Naive thymus-derived CD8-positive, alpha-beta T cell (primary cell): Measurements from ENCODE around the gene SPATA18. TPM values are rescaled to one million over a fixed set of nuclear protein-coding genes. Genes with fewer than 3 reads are reported as not detected.

Source experiments
- ATAC-seq, 2 donors: fragments of 150-1000 bp; cut with Tn5 transposase in 1 of 2; sonication (Bioruptor Pico), chemical (Tn5 transposase) in 1 of 2; 1 replicate in 1 of 2; 2 replicates in 1 of 2; pipeline ENCODE4 v1.10.0; 2021; ENCODE audit warnings: mild to moderate bottlenecking in 2 of 2, moderate library complexity in 2 of 2
- POLR2A ChIA-PET: fragments of 350-600 bp; sonication (Branson Sonifier 250); formaldehyde crosslinking; loops from one replicate; lab custom pipeline; 2021; ENCODE audit warnings: antibody characterized with exemption; lab: Charles Lee
- DNase-seq, 10 donors: peaks; one replicate each; pipeline versions ENCODE4 v3.0.0 to v3.0.0-alpha.2; 2020 to 2022
- H3K27ac Mint-ChIP-seq, 10 donors: one replicate each; pipeline ENCODE4 v1.8.0; 2020 to 2022; ENCODE audit warnings: mild to moderate bottlenecking in 10 of 10, mixed read lengths in 10 of 10, moderate library complexity in 4 of 10, inconsistent platforms in 1 of 10
- H3K27me3 Mint-ChIP-seq, 5 donors: one replicate each; pipeline ENCODE4 v1.8.0; 2021 to 2022; ENCODE audit warnings: mixed read lengths in 5 of 5
- H3K36me3 Mint-ChIP-seq, 3 donors: one replicate each; pipeline ENCODE4 v1.8.0; 2020 to 2022; ENCODE audit warnings: mixed read lengths in 3 of 3, mild to moderate bottlenecking in 2 of 3, inconsistent platforms in 1 of 3
- H3K4me1 Mint-ChIP-seq, 4 donors: one replicate each; pipeline ENCODE4 v1.8.0; 2021 to 2022; ENCODE audit warnings: mixed read lengths in 4 of 4
- H3K4me3 Mint-ChIP-seq, 10 donors: one replicate each; pipeline ENCODE4 v1.8.0; 2020 to 2022; ENCODE audit warnings: mild to moderate bottlenecking in 10 of 10, mixed read lengths in 10 of 10, moderate library complexity in 6 of 10, inconsistent platforms in 1 of 10
- H3K9me3 Mint-ChIP-seq, 9 donors: one replicate each; pipeline ENCODE4 v1.8.0; 2020 to 2022; ENCODE audit warnings: mixed read lengths in 9 of 9, mild to moderate bottlenecking in 3 of 9, inconsistent platforms in 1 of 9, moderate library complexity in 1 of 9
- polyA plus RNA-seq, 3 donors: library from polyadenylated mRNA; unstranded; fragments of 300-500 nt; fragmentation: Illumina TruSeq; gene quantifications; one replicate each; pipeline ENCODE4 v1.2.3, GENCODE V29; 2021
- total RNA-seq, 8 experiments: library from RNA in 2 of 8; stranded (reverse) in 2 of 8; gene quantifications; one replicate each; pipeline ENCODE4 v1.2.3 and lab custom pipeline; 2021 to 2026

The SPATA18 gene
- total RNA-seq (under 1 TPM in 1 of 2 experiments, not detected in 1; 0.44 TPM), polyA plus RNA-seq (not detected), total RNA-seq (lab: John Stamatoyannopoulos, UW) (0 to 0.17 (median 0) reads per million in 6 experiments)

- POLR2A ChIA-PET = no interaction called here
- peaks cover 43 to 73% (median 69%) of the 10 kb centered on the region in 5 donors for H3K27me3 Mint-ChIP-seq
- DNase-seq (no peak), ATAC-seq (peak; percentile 32 to 52)
- no peak within 1 kb of the TSS for H3K27ac Mint-ChIP-seq
- peak within 1 kb of the TSS; percentile 48 to 78 (median 66) for H3K4me3 Mint-ChIP-seq
- peaks cover 0 to 2% (median 0%) of the 10 kb centered on the region in 9 donors for H3K9me3 Mint-ChIP-seq
- H3K36me3 Mint-ChIP-seq = no peaks in the 10 kb centered on the region
- peaks cover 7 to 23% (median 15%) of the 10 kb centered on the region in 4 donors for H3K4me1 Mint-ChIP-seq
Measured at GRCh38 chr4:52051213-52051614, at the start of gene SPATA18. Gene SPATA18 (plus strand): TSS chr4:52051304. CDS start chr4:52051705, 401 bp downstream.

- no peak overlapping the region for H3K27ac Mint-ChIP-seq
- H3K4me3 Mint-ChIP-seq = no peak overlapping the region
- POLR2A ChIA-PET = no interaction called here
- H3K27me3 Mint-ChIP-seq = peaks cover 0 to 10% (median 0%) of the 10 kb centered on the region in 5 donors
- H3K36me3 Mint-ChIP-seq = peaks cover 0 to 4% (median 0%) of the 10 kb centered on the region in 3 donors
- ATAC-seq (no peak), DNase-seq (no peak)
- H3K4me1 Mint-ChIP-seq = no peaks in the 10 kb centered on the region
- H3K9me3 Mint-ChIP-seq = no peaks in the 10 kb centered on the region
Measured at GRCh38 chr4:52001616-52002015, 49.5 kb upstream of the SPATA18 start.

GRCh38 chr4:52004414-52004813, 46.7 kb upstream of the SPATA18 start:
- peaks cover 0 to 4% (median 0%) of the 10 kb centered on the region in 3 donors for H3K36me3 Mint-ChIP-seq
- H3K27me3 Mint-ChIP-seq = peaks cover 0 to 4% (median 0%) of the 10 kb centered on the region in 5 donors
- ATAC-seq (no peak), DNase-seq (no peak)
- POLR2A ChIA-PET = no interaction called here
- no peaks in the 10 kb centered on the region for H3K4me1 Mint-ChIP-seq
- no peak overlapping the region for H3K4me3 Mint-ChIP-seq
- no peaks in the 10 kb centered on the region for H3K9me3 Mint-ChIP-seq
- H3K27ac Mint-ChIP-seq = no peak overlapping the region

- peaks cover 0 to 4% (median 0%) of the 10 kb centered on the region in 5 donors for H3K27me3 Mint-ChIP-seq
- no peaks in the 10 kb centered on the region for H3K9me3 Mint-ChIP-seq
- H3K4me1 Mint-ChIP-seq = no peaks in the 10 kb centered on the region
- ATAC-seq = no peak
- H3K36me3 Mint-ChIP-seq = peaks cover 0 to 4% (median 0%) of the 10 kb centered on the region in 3 donors
- no peak overlapping the region for H3K27ac Mint-ChIP-seq
- H3K4me3 Mint-ChIP-seq = no peak overlapping the region
- POLR2A ChIA-PET = no interaction called here
- no peak for DNase-seq
Measured at GRCh38 chr4:52005604-52006273, 45.4 kb upstream of the SPATA18 start.

- Mint-ChIP-seq H3K27me3 (no peaks in the 10 kb centered on the region), H3K4me3 (no peak overlapping the region), H3K4me1 (no peaks in the 10 kb centered on the region), H3K9me3 (no peaks in the 10 kb centered on the region), H3K36me3 (peaks cover 0 to 4% (median 0%) of the 10 kb centered on the region in 3 donors), H3K27ac (no peak overlapping the region)
- ATAC-seq = no peak
- POLR2A ChIA-PET = no interaction called here
- no peak for DNase-seq
Measured at GRCh38 chr4:52006887-52007286, 44.2 kb upstream of the SPATA18 start.

GRCh38 chr4:52010986-52011385, 40.1 kb upstream of the SPATA18 start:
- POLR2A ChIA-PET = no interaction called here
- Mint-ChIP-seq H3K36me3 (no peaks in the 10 kb centered on the region), H3K27me3 (no peaks in the 10 kb centered on the region), H3K4me3 (no peak overlapping the region), H3K9me3 (no peaks in the 10 kb centered on the region), H3K4me1 (no peaks in the 10 kb centered on the region), H3K27ac (peak overlapping the region in 1 of 10 donors; percentile 29)
- ATAC-seq (no peak), DNase-seq (no peak)

GRCh38 chr4:52012651-52013050, 38.5 kb upstream of the SPATA18 start:
- DNase-seq = no peak
- no peak for ATAC-seq
- H3K4me1 Mint-ChIP-seq = no peaks in the 10 kb centered on the region
- H3K36me3 Mint-ChIP-seq = no peaks in the 10 kb centered on the region
- H3K27ac Mint-ChIP-seq = no peak overlapping the region
- H3K4me3 Mint-ChIP-seq = no peak overlapping the region
- no peaks in the 10 kb centered on the region for H3K27me3 Mint-ChIP-seq
- no peaks in the 10 kb centered on the region for H3K9me3 Mint-ChIP-seq
- POLR2A ChIA-PET = no interaction called here

- POLR2A ChIA-PET = no interaction called here
- no peaks in the 10 kb centered on the region for H3K36me3 Mint-ChIP-seq
- DNase-seq (no peak), ATAC-seq (no peak)
- no peak overlapping the region for H3K4me3 Mint-ChIP-seq
- no peaks in the 10 kb centered on the region for H3K4me1 Mint-ChIP-seq
- no peaks in the 10 kb centered on the region for H3K9me3 Mint-ChIP-seq
- H3K27me3 Mint-ChIP-seq = no peaks in the 10 kb centered on the region
- H3K27ac Mint-ChIP-seq = peak overlapping the region in 1 of 10 donors; percentile 26
Measured at GRCh38 chr4:52014903-52015302, 36.2 kb upstream of the SPATA18 start.

- POLR2A ChIA-PET = no interaction called here
- H3K4me1 Mint-ChIP-seq = no peaks in the 10 kb centered on the region
Measured at GRCh38 chr4:52015366-52015765, 35.7 kb upstream of the SPATA18 start.

GRCh38 chr4:52016981-52017380, 34.1 kb upstream of the SPATA18 start:
- DNase-seq = no peak
- H3K36me3 Mint-ChIP-seq = peaks cover 0 to 2% (median 0%) of the 10 kb centered on the region in 3 donors
- POLR2A ChIA-PET = no interaction called here
- no peak overlapping the region for H3K4me3 Mint-ChIP-seq
- no peak overlapping the region for H3K27ac Mint-ChIP-seq
- no peak for ATAC-seq
- H3K9me3 Mint-ChIP-seq = no peaks in the 10 kb centered on the region
- H3K4me1 Mint-ChIP-seq = no peaks in the 10 kb centered on the region
- no peaks in the 10 kb centered on the region for H3K27me3 Mint-ChIP-seq

More at GRCh38 chr4:52015366-52015765, 35.7 kb upstream of the SPATA18 start:
- H3K4me3 Mint-ChIP-seq = no peak overlapping the region
- H3K36me3 Mint-ChIP-seq = no peaks in the 10 kb centered on the region
- no peak for ATAC-seq
- no peaks in the 10 kb centered on the region for H3K27me3 Mint-ChIP-seq
- no peaks in the 10 kb centered on the region for H3K9me3 Mint-ChIP-seq
- peak overlapping the region in 1 of 10 donors; percentile 26 for H3K27ac Mint-ChIP-seq
- no peak for DNase-seq

GRCh38 chr4:52017814-52018213, 33.3 kb upstream of the SPATA18 start:
- no peaks in the 10 kb centered on the region for H3K9me3 Mint-ChIP-seq
- no peak overlapping the region for H3K27ac Mint-ChIP-seq
- H3K27me3 Mint-ChIP-seq = no peaks in the 10 kb centered on the region
- peaks cover 0 to 4% (median 0%) of the 10 kb centered on the region in 3 donors for H3K36me3 Mint-ChIP-seq
- POLR2A ChIA-PET = no interaction called here
- no peaks in the 10 kb centered on the region for H3K4me1 Mint-ChIP-seq
- no peak overlapping the region for H3K4me3 Mint-ChIP-seq
- ATAC-seq (no peak), DNase-seq (no peak)

GRCh38 chr4:52019936-52020657, 31.0 kb upstream of the SPATA18 start, which contains the start of gene LRRC66:
Gene LRRC66 (minus strand): TSS chr4:52020363. CDS start chr4:52017613, 2,750 bp downstream.
- Mint-ChIP-seq H3K9me3 (no peaks in the 10 kb centered on the region), H3K4me3 (no peak within 1 kb of the TSS), H3K27ac (peak within 1 kb of the TSS in 1 of 10 donors; percentile 8), H3K27me3 (no peaks in the 10 kb centered on the region), H3K4me1 (no peaks in the 10 kb centered on the region), H3K36me3 (peaks cover 0 to 15% (median 0%) of the 10 kb centered on the region in 3 donors)
- POLR2A ChIA-PET = no interaction called here
- ATAC-seq = no peak
- DNase-seq = no peak

- Mint-ChIP-seq H3K27me3 (no peaks in the 10 kb centered on the region), H3K27ac (no peak overlapping the region), H3K9me3 (no peaks in the 10 kb centered on the region), H3K4me1 (no peaks in the 10 kb centered on the region), H3K36me3 (peaks cover 5 to 23% (median 7%) of the 10 kb centered on the region in 3 donors), H3K4me3 (no peak overlapping the region)
- POLR2A ChIA-PET = no interaction called here
- no peak for ATAC-seq
- no peak for DNase-seq
Measured at GRCh38 chr4:52028970-52029369, 22.1 kb upstream of the SPATA18 start.
